Panc1 (cell line): ENCODE data around the gene UQCRFS1. TPM values are rescaled to one million over a fixed set of nuclear protein-coding genes. Genes with fewer than 3 reads are reported as not detected.

ENCODE experiments used
- ATAC-seq: fragments of 200-7000 bp; cut with Tn5 transposase; 2 replicates; pipeline ENCODE4 v1.9.1; 2020; ENCODE audit warnings: mild to moderate bottlenecking, moderate library complexity
- BruUV-seq: library from RNA; stranded (reverse); fragments of 400-500 nt; replicated peaks from 2 replicates; lab custom pipeline; 2021; lab: Mats Ljungman, UMichigan
- CTCF ChIA-PET: fragments of 300-600 bp; sonication (Branson Sonifier 250); formaldehyde crosslinking; loops from one replicate; lab custom pipeline; 2022; ENCODE audit warnings: antibody characterized with exemption; lab: Charles Lee
- POLR2A ChIA-PET: fragments of 300-600 bp; sonication (Branson Sonifier 250); formaldehyde crosslinking; loops from one replicate; lab custom pipeline; 2022; ENCODE audit warnings: antibody characterized with exemption; lab: Charles Lee
- DNase-seq: peaks from one replicate; pipeline ENCODE4 v3.0.0-alpha.2; 2010; ENCODE audit warnings: low read depth, low spot score
- H3K27ac ChIP-seq: 2 replicates; pipeline ENCODE4 v1.5.1; 2011; ENCODE audit warnings: mild to moderate bottlenecking, low read length, inconsistent platforms
- H3K27me3 ChIP-seq: fragments of 200-500 bp; sonication (Bioruptor generic); 2 replicates; pipeline ENCODE4 v1.6.0; 2014; ENCODE audit warnings: low read length, inconsistent platforms; ENCODE audit not compliant: control insufficient read depth, insufficient read depth
- H3K36me3 ChIP-seq: fragments of 200-500 bp; sonication (Bioruptor generic); 2 replicates; pipeline ENCODE4 v1.5.1; 2014; ENCODE audit warnings: inconsistent platforms, mild to moderate bottlenecking, low read length, moderate library complexity; ENCODE audit not compliant: control insufficient read depth, insufficient read depth
- H3K4me1 ChIP-seq: 2 replicates; pipeline ENCODE4 v1.5.1; 2011; ENCODE audit warnings: inconsistent platforms, mild to moderate bottlenecking, low read length, moderate library complexity; ENCODE audit not compliant: control insufficient read depth, insufficient read depth
- H3K4me3 ChIP-seq, 2 experiments: 2 replicates each; pipeline ENCODE4 v1.5.1; 2011 to 2012; ENCODE audit warnings: low read depth in 2 of 2, low read length in 2 of 2, mild to moderate bottlenecking in 2 of 2, inconsistent platforms in 1 of 2, moderate library complexity in 1 of 2
- H3K9me3 ChIP-seq: fragments of 200-500 bp; sonication (Bioruptor generic); 2 replicates; pipeline ENCODE4 v1.5.1; 2014; ENCODE audit warnings: low read depth, mild to moderate bottlenecking, inconsistent platforms, low read length, moderate library complexity; ENCODE audit not compliant: control insufficient read depth, insufficient read depth
- POLR2AphosphoS5 ChIP-seq: IDR thresholded peaks from 2 replicates; pipeline ENCODE4 v1.6.1; 2012; ENCODE audit warnings: mild to moderate bottlenecking, low read depth, low read length, moderate library complexity
- SIN3A ChIP-seq: IDR thresholded peaks from 2 replicates; pipeline ENCODE4 v1.6.1; 2012; ENCODE audit warnings: low read depth, mild to moderate bottlenecking, low read length, moderate library complexity, borderline replicate concordance; ENCODE audit not compliant: insufficient read depth
- TCF7L2 ChIP-seq: IDR thresholded peaks from 2 replicates; pipeline ENCODE4 v1.6.1; 2011; ENCODE audit warnings: mild to moderate bottlenecking, low read depth, low read length, inconsistent platforms
- in situ Hi-C: cut with HindIII; loops from 2 replicates; pipeline ENCODE4 v1.10.0; 2016; ENCODE audit warnings: low sequenced_read_pairs, low pct_unique_long_range_greater_than_20kb
- intact Hi-C: fragments of 100-400 bp; cut with micrococcal nuclease; formaldehyde crosslinking; loops from one replicate; pipeline ENCODE4 v1.10.0; 2022; ENCODE audit not compliant: unreplicated experiment
- total RNA-seq: library from RNA; stranded (reverse); gene quantifications from one replicate; pipeline ENCODE4 v1.2.1, GENCODE V29; 2021; ENCODE audit not compliant: unreplicated experiment
- TF ChIP-seq, protein P1 (sequence below), 2 experiments: IDR thresholded peaks; 2 replicates each; pipeline ENCODE4 v1.6.1; 2011 to 2012; ENCODE audit warnings: low read depth in 2 of 2, control low read depth in 1 of 2, low read length in 1 of 2, mild to moderate bottlenecking in 1 of 2, moderate library complexity in 1 of 2; ENCODE audit not compliant: insufficient read depth in 1 of 2
- TF ChIP-seq, protein P2 (sequence below): fragments of 450-650 bp; IDR thresholded peaks from 2 replicates; pipeline ENCODE4 v1.5.1; 2017; ENCODE audit warnings: mild to moderate bottlenecking

Gene UQCRFS1
- total RNA-seq, 1 experiment from 2014 or later: 70.0 TPM

DNA sequence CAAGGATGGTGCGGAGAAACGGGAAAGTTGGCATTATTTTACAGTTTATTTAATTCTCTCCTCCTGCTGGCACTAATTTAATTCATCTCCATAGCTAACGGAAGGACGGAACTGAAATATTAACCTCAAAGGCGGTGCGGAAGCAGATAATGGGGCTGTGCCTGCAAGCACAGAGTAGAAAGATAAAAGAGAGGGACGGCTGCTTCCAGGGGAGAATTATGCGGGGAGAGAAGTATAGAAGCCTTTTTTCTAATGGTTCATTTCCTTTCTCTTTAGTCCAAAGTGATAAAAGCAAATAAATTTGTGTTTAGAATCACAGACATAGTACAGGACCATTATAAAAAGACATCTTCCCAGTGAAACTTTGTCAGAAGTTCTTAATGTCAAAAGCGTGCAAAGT, 34.5 kb upstream of the UQCRFS1 start:
- DNase-seq: no peak
- H3K27ac ChIP-seq: no peak overlapping the region
- ATAC-seq: no peak
- TF ChIP-seq, protein P1, sequence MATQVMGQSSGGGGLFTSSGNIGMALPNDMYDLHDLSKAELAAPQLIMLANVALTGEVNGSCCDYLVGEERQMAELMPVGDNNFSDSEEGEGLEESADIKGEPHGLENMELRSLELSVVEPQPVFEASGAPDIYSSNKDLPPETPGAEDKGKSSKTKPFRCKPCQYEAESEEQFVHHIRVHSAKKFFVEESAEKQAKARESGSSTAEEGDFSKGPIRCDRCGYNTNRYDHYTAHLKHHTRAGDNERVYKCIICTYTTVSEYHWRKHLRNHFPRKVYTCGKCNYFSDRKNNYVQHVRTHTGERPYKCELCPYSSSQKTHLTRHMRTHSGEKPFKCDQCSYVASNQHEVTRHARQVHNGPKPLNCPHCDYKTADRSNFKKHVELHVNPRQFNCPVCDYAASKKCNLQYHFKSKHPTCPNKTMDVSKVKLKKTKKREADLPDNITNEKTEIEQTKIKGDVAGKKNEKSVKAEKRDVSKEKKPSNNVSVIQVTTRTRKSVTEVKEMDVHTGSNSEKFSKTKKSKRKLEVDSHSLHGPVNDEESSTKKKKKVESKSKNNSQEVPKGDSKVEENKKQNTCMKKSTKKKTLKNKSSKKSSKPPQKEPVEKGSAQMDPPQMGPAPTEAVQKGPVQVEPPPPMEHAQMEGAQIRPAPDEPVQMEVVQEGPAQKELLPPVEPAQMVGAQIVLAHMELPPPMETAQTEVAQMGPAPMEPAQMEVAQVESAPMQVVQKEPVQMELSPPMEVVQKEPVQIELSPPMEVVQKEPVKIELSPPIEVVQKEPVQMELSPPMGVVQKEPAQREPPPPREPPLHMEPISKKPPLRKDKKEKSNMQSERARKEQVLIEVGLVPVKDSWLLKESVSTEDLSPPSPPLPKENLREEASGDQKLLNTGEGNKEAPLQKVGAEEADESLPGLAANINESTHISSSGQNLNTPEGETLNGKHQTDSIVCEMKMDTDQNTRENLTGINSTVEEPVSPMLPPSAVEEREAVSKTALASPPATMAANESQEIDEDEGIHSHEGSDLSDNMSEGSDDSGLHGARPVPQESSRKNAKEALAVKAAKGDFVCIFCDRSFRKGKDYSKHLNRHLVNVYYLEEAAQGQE (IDR thresholded peaks at IDR 0.05; ENCODE audit: insufficient read depth in 1 of 2, low read depth in 2 of 2, low read length in 1 of 2): no peak
- TF ChIP-seq POLR2AphosphoS5 (no peak), SIN3A (no peak), TCF7L2 (no peak)
- TF ChIP-seq, protein P2, sequence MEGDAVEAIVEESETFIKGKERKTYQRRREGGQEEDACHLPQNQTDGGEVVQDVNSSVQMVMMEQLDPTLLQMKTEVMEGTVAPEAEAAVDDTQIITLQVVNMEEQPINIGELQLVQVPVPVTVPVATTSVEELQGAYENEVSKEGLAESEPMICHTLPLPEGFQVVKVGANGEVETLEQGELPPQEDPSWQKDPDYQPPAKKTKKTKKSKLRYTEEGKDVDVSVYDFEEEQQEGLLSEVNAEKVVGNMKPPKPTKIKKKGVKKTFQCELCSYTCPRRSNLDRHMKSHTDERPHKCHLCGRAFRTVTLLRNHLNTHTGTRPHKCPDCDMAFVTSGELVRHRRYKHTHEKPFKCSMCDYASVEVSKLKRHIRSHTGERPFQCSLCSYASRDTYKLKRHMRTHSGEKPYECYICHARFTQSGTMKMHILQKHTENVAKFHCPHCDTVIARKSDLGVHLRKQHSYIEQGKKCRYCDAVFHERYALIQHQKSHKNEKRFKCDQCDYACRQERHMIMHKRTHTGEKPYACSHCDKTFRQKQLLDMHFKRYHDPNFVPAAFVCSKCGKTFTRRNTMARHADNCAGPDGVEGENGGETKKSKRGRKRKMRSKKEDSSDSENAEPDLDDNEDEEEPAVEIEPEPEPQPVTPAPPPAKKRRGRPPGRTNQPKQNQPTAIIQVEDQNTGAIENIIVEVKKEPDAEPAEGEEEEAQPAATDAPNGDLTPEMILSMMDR: no peak
- in situ Hi-C loops (no loop called here), intact Hi-C loops (no loop called here)
- BruUV-seq: no TSS peak
- no peak overlapping the region for H3K4me3 ChIP-seq
- no peaks in the 10 kb centered on the region for H3K36me3 ChIP-seq
- H3K4me1 ChIP-seq: no peaks in the 10 kb centered on the region
- no peaks in the 10 kb centered on the region for H3K9me3 ChIP-seq
- POLR2A ChIA-PET: no interaction called here
- H3K27me3 ChIP-seq: peaks cover 2% of the 10 kb centered on the region; the same call in 1 of the 2 replicates
- CTCF ChIA-PET: interaction anchor here (0.7 kb wide), 1 partner anchor 729 kb away, joined by 7 read pairs; no protein-coding TSS in a partner anchor

DNA sequence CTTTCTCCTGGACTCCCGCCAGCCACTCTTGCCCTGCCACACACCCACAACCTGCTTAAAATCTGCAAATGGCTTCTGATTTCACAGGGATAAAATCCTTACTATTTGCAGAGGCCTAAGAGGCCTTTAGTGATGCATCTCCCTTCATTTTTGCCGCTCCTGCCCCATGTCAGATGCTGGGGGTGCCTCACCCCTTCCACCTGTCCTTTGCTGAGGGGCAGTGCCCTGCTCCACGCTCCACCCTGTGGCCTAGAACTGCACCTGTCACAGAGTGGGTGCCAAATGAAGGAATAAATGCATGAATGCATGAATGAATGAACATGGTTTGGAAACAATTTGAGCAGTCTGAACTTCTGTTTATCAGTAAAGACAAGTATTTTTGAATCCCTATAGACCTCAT, 34.1 kb upstream of the UQCRFS1 start:
- POLR2A ChIA-PET: interaction anchor here (0.6 kb wide), 1 partner anchor 56 kb away, joined by 5 read pairs; no protein-coding TSS in a partner anchor
- in situ Hi-C loops (no loop called here), intact Hi-C loops (no loop called here)
- Histone ChIP-seq H3K4me3 (no peak overlapping the region), H3K36me3 (no peaks in the 10 kb centered on the region), H3K27ac (no peak overlapping the region), H3K4me1 (no peaks in the 10 kb centered on the region), H3K9me3 (no peaks in the 10 kb centered on the region), H3K27me3 (peaks cover 3% of the 10 kb centered on the region)
- DNase-seq: no peak
- TF ChIP-seq, protein P1 (IDR thresholded peaks at IDR 0.05; ENCODE audit: insufficient read depth in 1 of 2, low read depth in 2 of 2, low read length in 1 of 2): no peak
- TF ChIP-seq, protein P2: no peak
- TF ChIP-seq POLR2AphosphoS5 (no peak), TCF7L2 (no peak), SIN3A (no peak)
- no TSS peak for BruUV-seq
- CTCF ChIA-PET: no interaction called here
- no peak for ATAC-seq
